Measurements from ENCODE around the gene ATRNL1.
"Not testable (repeated sequence)": the region's sequence is repeated elsewhere in the genome, so short reads cannot be mapped to it uniquely, and the experiment has no call there.

ATRNL1 gene

DNA sequence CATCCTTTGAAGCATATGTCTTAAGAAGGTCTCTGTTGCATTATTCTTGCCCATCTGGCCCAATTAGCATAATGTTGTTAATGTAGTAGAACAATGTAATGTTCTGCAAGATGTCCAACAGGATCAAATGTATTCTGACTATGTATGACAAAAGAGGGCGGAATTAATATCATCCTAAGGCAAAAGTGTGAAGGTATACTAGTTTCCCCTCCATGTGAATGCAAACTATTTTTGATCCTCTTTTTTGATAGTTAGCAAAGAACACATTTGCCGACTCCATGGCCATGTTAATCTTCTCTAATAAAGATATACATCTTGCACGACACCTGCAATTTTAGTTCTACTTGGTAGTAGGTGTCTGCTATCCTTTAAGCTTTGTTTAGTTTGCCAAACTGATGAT lies 157.6 kb downstream of the ATRNL1 start:
- DNase-seq (ENCODE audit: low read depth), result no peak
- TF ChIP-seq, protein P1, sequence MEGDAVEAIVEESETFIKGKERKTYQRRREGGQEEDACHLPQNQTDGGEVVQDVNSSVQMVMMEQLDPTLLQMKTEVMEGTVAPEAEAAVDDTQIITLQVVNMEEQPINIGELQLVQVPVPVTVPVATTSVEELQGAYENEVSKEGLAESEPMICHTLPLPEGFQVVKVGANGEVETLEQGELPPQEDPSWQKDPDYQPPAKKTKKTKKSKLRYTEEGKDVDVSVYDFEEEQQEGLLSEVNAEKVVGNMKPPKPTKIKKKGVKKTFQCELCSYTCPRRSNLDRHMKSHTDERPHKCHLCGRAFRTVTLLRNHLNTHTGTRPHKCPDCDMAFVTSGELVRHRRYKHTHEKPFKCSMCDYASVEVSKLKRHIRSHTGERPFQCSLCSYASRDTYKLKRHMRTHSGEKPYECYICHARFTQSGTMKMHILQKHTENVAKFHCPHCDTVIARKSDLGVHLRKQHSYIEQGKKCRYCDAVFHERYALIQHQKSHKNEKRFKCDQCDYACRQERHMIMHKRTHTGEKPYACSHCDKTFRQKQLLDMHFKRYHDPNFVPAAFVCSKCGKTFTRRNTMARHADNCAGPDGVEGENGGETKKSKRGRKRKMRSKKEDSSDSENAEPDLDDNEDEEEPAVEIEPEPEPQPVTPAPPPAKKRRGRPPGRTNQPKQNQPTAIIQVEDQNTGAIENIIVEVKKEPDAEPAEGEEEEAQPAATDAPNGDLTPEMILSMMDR (IDR thresholded peaks at IDR 0.05; ENCODE audit: low read length, missing control alignments), result no peak
- H3K4me3 ChIP-seq (replicated peaks; ENCODE audit: low read depth, low read length), result no peak overlapping the region

DNA sequence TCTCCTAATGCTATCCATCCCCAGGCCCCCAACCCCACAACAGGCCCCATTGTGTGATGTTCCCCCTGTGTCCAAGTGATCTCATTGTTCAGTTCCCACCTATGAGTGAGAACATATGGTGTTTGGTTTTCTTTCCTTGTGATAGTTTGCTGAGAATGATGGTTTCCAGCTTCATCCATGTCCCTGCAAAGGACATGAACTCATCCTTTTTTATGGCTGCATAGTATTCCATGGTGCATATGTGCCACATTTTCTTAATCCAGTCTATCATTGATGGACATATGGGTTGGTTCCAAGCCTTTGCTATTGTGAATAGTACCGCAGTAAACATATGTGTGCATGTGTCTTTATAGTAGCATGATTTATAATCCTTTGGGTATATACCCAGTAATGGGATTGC lies 160.6 kb downstream of the ATRNL1 start:
- H3K4me3 ChIP-seq (replicated peaks; ENCODE audit: low read depth, low read length); DNase-seq (ENCODE audit: low read depth): not testable (repeated sequence)

DNA sequence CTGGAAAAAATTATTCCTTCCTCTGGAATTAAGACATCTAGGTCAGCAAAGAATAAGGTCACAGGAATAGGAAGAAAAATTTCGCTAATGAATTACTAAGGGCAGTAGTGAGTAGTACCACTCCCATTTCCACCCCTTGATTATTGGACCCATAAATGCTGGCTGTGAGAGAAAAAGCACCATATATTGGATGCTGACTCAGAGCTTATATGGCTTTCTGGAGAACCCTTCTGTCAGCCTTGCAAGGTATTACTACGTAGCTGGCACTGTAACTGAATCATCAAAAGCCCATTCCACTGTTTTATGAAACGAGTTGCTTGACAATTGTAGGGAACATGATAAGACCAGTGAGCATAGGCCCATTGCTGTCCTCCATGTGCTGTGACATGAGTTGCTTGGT lies 179.3 kb downstream of the ATRNL1 start:
- TF ChIP-seq, protein P1 (IDR thresholded peaks at IDR 0.05; ENCODE audit: low read length, missing control alignments), result no peak
- no peak for DNase-seq (ENCODE audit: low read depth)
- H3K4me3 ChIP-seq (replicated peaks; ENCODE audit: low read depth, low read length), result no peak overlapping the region

DNA sequence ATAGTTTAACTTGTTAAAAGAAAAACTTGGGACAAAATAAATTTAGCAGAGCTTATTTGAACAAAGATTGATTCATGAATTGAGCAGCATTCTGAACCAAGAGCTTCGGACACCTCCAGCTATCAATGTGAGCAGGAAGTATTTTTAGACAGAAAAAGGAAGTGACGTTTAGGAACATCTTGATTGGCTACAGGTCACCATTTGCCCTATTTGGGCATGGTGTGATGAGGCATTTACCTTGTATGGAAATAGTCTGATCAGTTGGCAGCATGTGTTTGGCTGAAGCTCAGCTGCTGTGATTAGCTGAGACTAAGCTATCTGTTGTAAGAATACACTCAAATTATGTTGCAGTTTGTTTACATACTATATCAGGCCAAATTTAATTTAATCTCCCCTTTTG lies 185.1 kb downstream of the ATRNL1 start:
- DNase-seq (ENCODE audit: low read depth), result no peak
- H3K4me3 ChIP-seq (replicated peaks; ENCODE audit: low read depth, low read length), result no peak overlapping the region
- TF ChIP-seq, protein P1 (IDR thresholded peaks at IDR 0.05; ENCODE audit: low read length, missing control alignments), result no peak

DNA sequence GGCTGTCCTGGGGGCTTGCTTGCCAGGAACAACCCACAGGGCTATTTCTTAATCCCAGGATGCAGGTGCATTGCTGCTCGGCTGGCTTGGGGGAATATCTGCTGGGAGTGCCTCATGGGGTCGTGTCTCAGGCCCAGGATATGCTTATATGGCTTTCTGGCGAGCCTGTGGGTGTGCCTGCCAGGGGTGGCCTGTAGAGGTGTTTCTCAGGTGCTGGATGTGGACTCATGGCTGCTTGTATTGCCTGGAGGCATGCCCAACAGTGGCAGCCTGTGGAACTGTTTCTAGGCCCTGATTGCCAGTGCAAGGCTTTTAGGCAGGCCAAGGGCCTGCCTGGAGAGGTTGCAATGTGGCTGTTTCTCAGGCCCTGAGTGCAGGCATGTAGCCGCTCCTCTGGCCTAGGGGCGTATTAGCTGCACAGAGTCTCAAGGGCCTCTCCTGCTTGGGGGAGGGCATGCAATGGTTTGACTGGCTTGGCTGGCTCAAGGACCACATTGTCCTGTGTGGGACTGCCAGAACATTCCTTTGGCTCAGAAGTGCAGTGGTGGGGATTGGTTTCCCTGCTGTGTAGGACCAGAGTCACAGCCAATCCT lies 202.1 kb downstream of the ATRNL1 start:
- no peak for DNase-seq (ENCODE audit: low read depth)
- H3K4me3 ChIP-seq (replicated peaks; ENCODE audit: low read depth, low read length), result no peak overlapping the region
- TF ChIP-seq, protein P1 (IDR thresholded peaks at IDR 0.05; ENCODE audit: low read length, missing control alignments), result no peak

DNA sequence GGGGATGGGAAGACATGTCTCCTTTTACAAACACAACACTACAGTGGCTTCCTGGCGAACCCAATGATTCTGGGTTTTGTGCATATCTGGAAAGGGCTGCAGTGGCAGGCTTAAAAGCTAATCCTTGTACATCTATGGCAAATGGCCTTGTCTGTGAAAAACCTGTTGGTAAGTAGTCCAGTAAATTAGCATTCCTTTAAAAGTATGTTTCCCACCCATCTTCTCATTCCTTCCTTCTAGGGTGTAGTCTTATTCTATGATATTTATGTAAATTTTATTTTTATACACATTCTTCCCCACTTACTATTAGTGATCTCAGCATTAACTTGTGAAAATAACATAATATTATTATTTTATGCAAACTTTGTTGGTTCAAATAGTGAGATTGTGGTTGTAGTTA lies 206.9 kb downstream of the ATRNL1 start:
- no peak for DNase-seq (ENCODE audit: low read depth)
- no peak overlapping the region for H3K4me3 ChIP-seq (replicated peaks; ENCODE audit: low read depth, low read length)
- TF ChIP-seq, protein P1 (IDR thresholded peaks at IDR 0.05; ENCODE audit: low read length, missing control alignments), result no peak

DNA sequence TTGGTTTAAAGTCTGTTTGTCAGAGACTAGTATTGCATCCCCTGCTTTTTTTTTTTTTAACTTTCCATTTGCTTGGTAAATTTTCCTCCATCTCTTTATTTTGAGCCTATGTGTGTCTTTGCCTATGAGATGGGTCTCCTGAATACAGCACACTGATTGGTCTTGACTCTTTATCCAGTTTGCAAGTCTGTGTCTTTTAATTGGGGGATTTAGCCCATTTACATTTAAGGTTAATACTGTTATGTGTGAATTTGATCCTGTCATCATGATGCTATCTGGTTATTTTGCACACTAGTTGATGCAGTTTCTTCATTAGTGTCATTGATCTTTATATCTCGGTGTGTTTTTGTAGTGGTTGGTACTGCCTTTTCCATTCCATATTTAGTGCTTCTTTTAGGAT lies 226.5 kb downstream of the ATRNL1 start:
- not testable (repeated sequence) for H3K4me3 ChIP-seq (replicated peaks; ENCODE audit: low read depth, low read length); DNase-seq (ENCODE audit: low read depth)

DNA sequence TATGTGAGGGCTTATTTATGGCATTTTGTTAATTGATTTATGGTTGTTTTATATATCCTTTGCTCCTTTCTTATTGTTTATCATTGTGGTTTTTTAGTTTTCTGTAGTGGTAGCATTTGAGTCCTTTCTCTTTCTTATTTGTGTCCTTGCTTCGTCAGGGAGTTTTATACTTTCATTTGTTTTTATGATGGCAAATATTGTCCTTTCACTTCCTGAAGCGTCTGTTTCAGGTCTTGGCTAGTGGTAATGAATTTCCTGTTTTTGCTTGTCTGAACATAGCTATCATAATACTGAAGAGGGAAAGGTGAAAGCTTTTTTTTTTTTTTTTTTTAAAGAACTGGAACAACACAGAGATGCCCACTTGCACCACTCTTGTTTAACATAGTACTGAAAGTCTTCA lies 228.2 kb downstream of the ATRNL1 start:
- no peak for DNase-seq (ENCODE audit: low read depth)
- TF ChIP-seq, protein P1 (IDR thresholded peaks at IDR 0.05; ENCODE audit: low read length, missing control alignments), result no peak
- no peak overlapping the region for H3K4me3 ChIP-seq (replicated peaks; ENCODE audit: low read depth, low read length)

Measured in fibroblast of pulmonary artery (primary cell).